ENCODE data around the gene VSTM5. TPM values are rescaled to one million over a fixed set of nuclear protein-coding genes. Genes with fewer than 3 reads are reported as not detected.

VSTM5 gene
- total RNA-seq, 1 experiment from 2014 or later: 0.35 TPM

DNA sequence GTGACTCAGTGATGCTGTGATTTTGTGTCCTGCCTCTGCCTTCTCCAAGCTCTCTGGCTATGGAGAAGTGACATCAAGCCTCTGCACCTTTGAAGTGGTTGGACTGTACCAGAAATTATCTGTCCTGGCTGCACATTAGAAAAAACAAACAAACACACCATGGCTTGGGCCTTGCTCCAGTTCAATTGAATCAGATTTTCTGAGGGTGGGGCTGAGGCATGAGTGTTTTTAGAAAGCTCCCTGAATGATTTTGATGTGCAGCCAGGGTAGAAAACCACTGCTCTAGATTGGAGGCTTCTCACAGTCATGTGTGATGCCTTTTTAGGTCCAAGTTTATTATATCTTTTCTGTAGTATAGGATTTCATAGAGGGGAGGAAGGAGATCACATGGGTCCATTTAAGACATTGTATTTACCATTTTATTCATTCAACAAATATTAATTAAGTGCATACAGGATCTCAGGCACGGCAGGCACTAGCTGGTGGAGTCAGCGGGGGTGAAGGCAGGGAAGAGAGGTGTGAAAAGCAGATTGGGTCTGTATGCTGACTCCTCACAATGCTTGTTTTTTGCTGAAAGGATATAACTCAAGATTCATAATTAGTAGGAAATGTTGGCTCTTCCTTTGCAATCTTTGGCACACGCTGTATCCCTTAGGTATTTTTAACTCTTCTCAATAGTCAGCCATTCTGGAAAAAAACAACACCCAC, 7.1 kb upstream of the VSTM5 start:
- no peak overlapping the region for H3K4me3 Mint-ChIP-seq
- H3K27me3 Mint-ChIP-seq (ENCODE audit: low read depth): no peaks in the 10 kb centered on the region; the same call in 1 of the 2 replicates
- H3K27ac Mint-ChIP-seq: no peak overlapping the region
- DNase-seq (ENCODE audit: low spot score) (no peak), ATAC-seq (no peak)
- no peak for TF ChIP-seq RORB (CRISPR knock-in tag; IDR thresholded peaks at IDR 0.05)
- no peak for TF ChIP-seq FOXJ3 (CRISPR knock-in tag; IDR thresholded peaks at IDR 0.05; ENCODE audit: borderline replicate concordance)
- TF ChIP-seq IRF2 (CRISPR knock-in tag; IDR thresholded peaks at IDR 0.05; ENCODE audit: borderline replicate concordance, low read depth): no peak
- TF ChIP-seq TP53 (CRISPR knock-in tag; IDR thresholded peaks at IDR 0.05): no peak
- TF ChIP-seq, protein P1, sequence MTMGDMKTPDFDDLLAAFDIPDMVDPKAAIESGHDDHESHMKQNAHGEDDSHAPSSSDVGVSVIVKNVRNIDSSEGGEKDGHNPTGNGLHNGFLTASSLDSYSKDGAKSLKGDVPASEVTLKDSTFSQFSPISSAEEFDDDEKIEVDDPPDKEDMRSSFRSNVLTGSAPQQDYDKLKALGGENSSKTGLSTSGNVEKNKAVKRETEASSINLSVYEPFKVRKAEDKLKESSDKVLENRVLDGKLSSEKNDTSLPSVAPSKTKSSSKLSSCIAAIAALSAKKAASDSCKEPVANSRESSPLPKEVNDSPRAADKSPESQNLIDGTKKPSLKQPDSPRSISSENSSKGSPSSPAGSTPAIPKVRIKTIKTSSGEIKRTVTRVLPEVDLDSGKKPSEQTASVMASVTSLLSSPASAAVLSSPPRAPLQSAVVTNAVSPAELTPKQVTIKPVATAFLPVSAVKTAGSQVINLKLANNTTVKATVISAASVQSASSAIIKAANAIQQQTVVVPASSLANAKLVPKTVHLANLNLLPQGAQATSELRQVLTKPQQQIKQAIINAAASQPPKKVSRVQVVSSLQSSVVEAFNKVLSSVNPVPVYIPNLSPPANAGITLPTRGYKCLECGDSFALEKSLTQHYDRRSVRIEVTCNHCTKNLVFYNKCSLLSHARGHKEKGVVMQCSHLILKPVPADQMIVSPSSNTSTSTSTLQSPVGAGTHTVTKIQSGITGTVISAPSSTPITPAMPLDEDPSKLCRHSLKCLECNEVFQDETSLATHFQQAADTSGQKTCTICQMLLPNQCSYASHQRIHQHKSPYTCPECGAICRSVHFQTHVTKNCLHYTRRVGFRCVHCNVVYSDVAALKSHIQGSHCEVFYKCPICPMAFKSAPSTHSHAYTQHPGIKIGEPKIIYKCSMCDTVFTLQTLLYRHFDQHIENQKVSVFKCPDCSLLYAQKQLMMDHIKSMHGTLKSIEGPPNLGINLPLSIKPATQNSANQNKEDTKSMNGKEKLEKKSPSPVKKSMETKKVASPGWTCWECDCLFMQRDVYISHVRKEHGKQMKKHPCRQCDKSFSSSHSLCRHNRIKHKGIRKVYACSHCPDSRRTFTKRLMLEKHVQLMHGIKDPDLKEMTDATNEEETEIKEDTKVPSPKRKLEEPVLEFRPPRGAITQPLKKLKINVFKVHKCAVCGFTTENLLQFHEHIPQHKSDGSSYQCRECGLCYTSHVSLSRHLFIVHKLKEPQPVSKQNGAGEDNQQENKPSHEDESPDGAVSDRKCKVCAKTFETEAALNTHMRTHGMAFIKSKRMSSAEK (CRISPR knock-in tag; IDR thresholded peaks at IDR 0.05; ENCODE audit: borderline replicate concordance): no peak
- no peak for TF ChIP-seq PRRX2 (CRISPR knock-in tag; IDR thresholded peaks at IDR 0.05)
- TF ChIP-seq, protein P2, sequence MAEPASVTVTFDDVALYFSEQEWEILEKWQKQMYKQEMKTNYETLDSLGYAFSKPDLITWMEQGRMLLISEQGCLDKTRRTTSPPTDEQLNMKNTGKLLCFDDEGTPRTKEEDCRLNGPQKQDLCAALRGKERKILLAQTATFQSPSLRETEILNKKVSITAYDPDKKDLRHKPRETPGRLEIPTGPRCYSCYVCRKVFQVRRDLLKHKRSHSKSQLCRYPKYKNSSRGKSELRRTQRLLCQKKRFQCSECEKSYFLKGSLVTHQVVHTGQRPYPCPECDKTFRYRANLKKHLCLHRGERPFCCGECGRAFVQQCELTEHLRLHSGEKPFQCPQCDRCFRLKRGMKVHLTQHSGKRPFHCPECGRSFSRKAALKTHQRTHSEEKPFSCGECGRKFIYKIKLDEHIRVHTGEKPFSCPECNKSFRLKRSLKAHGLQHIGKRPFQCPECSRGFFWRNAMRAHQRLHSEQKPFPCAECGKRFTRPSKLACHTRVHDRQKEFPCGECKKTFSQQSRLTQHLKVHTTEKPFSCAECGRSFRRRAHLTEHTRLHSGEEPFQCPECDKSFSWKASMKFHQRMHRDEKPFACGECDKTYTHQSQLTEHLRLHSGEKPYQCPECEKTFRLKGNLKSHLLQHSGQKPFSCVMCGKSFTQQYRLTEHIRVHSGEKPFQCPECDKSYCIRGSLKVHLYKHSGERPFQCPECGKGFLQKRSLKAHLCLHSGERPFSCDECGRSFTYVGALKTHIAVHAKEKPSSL (CRISPR knock-in tag; conservative IDR thresholded peaks at IDR 0.05): no peak
- TF ChIP-seq HMGA2 (CRISPR knock-in tag; IDR thresholded peaks at IDR 0.05): no peak
- no peak for TF ChIP-seq ESRRA (CRISPR knock-in tag; IDR thresholded peaks at IDR 0.05; ENCODE audit: borderline replicate concordance)
- no peak for TF ChIP-seq ATF1 (CRISPR knock-in tag; IDR thresholded peaks at IDR 0.05)
- TF ChIP-seq SOX15 (CRISPR knock-in tag; IDR thresholded peaks at IDR 0.05): no peak
- TF ChIP-seq, protein P3, sequence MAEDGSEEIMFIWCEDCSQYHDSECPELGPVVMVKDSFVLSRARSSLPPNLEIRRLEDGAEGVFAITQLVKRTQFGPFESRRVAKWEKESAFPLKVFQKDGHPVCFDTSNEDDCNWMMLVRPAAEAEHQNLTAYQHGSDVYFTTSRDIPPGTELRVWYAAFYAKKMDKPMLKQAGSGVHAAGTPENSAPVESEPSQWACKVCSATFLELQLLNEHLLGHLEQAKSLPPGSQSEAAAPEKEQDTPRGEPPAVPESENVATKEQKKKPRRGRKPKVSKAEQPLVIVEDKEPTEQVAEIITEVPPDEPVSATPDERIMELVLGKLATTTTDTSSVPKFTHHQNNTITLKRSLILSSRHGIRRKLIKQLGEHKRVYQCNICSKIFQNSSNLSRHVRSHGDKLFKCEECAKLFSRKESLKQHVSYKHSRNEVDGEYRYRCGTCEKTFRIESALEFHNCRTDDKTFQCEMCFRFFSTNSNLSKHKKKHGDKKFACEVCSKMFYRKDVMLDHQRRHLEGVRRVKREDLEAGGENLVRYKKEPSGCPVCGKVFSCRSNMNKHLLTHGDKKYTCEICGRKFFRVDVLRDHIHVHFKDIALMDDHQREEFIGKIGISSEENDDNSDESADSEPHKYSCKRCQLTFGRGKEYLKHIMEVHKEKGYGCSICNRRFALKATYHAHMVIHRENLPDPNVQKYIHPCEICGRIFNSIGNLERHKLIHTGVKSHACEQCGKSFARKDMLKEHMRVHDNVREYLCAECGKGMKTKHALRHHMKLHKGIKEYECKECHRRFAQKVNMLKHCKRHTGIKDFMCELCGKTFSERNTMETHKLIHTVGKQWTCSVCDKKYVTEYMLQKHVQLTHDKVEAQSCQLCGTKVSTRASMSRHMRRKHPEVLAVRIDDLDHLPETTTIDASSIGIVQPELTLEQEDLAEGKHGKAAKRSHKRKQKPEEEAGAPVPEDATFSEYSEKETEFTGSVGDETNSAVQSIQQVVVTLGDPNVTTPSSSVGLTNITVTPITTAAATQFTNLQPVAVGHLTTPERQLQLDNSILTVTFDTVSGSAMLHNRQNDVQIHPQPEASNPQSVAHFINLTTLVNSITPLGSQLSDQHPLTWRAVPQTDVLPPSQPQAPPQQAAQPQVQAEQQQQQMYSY (CRISPR knock-in tag; IDR thresholded peaks at IDR 0.05): no peak
- TF ChIP-seq, protein P4, sequence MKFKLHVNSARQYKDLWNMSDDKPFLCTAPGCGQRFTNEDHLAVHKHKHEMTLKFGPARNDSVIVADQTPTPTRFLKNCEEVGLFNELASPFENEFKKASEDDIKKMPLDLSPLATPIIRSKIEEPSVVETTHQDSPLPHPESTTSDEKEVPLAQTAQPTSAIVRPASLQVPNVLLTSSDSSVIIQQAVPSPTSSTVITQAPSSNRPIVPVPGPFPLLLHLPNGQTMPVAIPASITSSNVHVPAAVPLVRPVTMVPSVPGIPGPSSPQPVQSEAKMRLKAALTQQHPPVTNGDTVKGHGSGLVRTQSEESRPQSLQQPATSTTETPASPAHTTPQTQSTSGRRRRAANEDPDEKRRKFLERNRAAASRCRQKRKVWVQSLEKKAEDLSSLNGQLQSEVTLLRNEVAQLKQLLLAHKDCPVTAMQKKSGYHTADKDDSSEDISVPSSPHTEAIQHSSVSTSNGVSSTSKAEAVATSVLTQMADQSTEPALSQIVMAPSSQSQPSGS (CRISPR knock-in tag; IDR thresholded peaks at IDR 0.05; ENCODE audit: borderline replicate concordance, low read depth): no peak
- no peak for TF ChIP-seq MXD4 (CRISPR knock-in tag; IDR thresholded peaks at IDR 0.05; ENCODE audit: borderline replicate concordance)
- TF ChIP-seq, protein P5, sequence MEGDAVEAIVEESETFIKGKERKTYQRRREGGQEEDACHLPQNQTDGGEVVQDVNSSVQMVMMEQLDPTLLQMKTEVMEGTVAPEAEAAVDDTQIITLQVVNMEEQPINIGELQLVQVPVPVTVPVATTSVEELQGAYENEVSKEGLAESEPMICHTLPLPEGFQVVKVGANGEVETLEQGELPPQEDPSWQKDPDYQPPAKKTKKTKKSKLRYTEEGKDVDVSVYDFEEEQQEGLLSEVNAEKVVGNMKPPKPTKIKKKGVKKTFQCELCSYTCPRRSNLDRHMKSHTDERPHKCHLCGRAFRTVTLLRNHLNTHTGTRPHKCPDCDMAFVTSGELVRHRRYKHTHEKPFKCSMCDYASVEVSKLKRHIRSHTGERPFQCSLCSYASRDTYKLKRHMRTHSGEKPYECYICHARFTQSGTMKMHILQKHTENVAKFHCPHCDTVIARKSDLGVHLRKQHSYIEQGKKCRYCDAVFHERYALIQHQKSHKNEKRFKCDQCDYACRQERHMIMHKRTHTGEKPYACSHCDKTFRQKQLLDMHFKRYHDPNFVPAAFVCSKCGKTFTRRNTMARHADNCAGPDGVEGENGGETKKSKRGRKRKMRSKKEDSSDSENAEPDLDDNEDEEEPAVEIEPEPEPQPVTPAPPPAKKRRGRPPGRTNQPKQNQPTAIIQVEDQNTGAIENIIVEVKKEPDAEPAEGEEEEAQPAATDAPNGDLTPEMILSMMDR (IDR thresholded peaks at IDR 0.05): no peak
- no peak for TF ChIP-seq RELA (CRISPR knock-in tag; IDR thresholded peaks at IDR 0.05; ENCODE audit: borderline replicate concordance)
- TF ChIP-seq, protein P6, sequence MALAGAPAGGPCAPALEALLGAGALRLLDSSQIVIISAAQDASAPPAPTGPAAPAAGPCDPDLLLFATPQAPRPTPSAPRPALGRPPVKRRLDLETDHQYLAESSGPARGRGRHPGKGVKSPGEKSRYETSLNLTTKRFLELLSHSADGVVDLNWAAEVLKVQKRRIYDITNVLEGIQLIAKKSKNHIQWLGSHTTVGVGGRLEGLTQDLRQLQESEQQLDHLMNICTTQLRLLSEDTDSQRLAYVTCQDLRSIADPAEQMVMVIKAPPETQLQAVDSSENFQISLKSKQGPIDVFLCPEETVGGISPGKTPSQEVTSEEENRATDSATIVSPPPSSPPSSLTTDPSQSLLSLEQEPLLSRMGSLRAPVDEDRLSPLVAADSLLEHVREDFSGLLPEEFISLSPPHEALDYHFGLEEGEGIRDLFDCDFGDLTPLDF (CRISPR knock-in tag; IDR thresholded peaks at IDR 0.05): no peak
- ChIA-PET POLR2A (no interaction called here), CTCF (interaction anchor here (1.1 kb wide), 1 partner anchor 38 kb away, joined by 4 read pairs; no protein-coding TSS in a partner anchor)
- H3K9me3 Mint-ChIP-seq: no peaks in the 10 kb centered on the region
- peaks cover 56% of the 10 kb centered on the region for H3K4me1 Mint-ChIP-seq
- no peaks in the 10 kb centered on the region for H3K36me3 Mint-ChIP-seq

All from WTC11 (cell line).